ENCODE data around the gene IL18BP.
A peak's percentile ranks its signal among the peaks of the same experiment; 100 is the strongest.

The IL18BP gene

DNA sequence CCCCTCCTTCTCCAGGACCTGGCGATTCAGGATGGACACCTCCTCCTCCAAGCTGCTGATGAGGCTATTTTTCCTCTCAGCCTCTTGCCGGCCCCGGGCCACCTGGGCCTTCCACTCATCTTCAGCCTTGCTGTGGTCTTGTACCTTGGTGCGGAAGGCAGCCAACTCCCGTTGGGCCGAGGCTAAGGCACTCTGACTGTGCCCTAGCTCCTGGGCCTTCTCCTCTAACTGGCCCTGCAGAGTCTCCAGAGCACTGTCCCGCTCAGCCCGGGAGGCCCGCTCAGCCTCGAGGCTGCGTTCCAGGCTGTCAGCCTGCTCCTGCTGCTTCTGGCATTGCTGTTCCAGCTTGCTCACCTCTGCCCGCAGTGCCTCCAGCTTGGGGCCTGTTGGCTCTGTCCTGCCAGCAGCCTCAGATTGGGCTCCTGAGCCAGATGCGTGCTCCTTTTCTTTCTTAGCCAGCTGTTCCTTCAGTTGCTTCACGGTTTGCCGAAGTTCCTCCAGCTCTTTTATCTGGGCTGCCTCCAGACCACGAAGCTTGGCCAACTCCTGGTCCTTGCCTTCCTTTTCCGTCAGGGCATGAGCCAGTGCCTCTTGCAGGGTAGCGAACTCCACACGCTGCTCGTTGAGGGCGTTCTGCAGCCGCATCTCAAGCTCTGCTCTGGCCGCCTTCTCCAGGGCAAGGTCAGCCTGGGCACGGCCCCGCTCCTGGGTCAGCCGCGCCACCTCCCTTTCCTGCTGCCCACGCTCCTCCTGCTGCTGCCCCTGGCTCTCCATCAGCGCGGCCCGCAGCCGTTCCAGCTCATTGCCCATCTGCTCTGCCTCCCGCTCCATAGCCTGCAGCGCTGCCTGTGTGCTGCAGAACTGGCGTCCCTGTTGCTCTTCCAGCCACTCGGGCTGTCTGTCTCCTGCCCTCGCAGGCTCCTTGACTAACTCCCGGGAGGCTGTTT, 15.3 kb downstream of the IL18BP start:
- no peak for DNase-seq

GRCh38 chr11:72014761-72015320, 16.1 kb downstream of the IL18BP start:
- no peak for DNase-seq

GRCh38 chr11:72015511-72016061, 16.9 kb downstream of the IL18BP start:
- no peak for DNase-seq

DNA sequence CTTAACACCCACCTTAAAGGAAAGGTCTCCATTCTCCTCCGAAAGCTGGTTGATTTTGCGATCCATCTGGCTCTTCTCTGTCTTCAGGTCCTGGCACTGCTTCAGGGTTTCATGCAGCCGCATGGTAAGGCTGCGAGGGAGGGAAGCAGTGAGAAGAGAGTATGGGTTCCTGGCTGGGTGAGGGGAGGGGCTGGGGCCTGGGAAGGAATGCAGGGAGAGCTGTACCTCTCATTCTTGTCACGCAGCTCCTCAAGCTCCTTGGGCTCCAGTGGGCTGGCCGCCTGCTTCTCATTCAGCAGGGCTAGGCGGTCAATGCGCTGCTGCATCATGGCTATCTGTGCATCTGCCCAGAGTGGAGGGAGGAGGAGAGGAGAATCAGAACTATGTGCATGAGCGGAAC, 19.5 kb downstream of the IL18BP start:
- no peak for DNase-seq

GRCh38 chr11:72023335-72023734, 24.6 kb downstream of the IL18BP start:
- DNase-seq, result no peak

DNA sequence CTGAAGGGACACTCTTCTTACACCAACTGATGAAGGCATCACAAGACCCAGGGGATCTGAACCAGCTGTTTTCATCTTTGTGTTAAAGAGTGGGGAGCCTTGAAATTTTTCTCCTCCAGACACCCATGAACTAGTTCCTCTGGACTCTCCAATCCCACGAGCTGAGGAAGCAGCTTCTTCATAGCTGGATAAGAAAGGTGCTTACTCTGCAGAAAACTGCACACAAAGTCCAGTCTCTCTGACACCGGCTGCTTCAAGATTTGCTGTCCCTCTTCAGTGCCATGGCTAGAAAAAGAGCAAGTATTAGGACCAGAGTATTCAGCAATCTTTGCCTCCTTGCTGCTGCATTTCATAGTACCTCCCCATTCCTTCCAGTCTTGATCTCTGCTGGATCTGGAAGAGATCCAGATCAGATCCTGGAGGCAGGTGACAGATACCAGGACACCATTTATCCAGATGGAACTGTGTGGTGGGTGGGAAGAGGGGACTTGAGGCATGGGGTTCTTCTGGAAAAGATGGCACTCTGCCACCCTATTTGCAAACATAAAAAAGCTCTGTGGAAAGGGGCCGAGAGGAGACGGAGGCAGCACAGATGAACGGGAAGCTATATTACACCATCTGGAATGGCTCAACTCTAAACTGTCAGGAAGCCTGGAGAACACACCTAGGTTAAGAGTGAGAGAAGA, 25.5 kb downstream of the IL18BP start:
- no peak for DNase-seq

DNA sequence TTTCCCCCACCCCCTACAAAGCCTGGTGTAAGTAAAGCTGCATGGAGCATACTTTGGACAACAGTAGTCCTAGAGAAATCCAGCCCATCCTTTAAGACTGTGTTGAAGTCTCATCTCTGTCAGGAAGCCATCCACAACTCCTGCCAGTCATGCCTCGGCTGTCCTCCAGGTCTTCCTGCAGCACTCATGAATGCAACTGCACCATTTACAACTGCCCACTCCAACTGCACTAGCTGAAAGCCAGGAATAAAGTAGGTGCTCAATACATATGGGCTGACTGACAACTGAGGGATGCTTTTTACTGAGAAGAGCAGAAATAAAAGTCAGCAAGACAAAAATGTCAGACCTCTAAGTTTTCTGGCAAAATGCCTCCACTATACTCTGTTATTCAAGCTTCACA, 27.4 kb downstream of the IL18BP start:
- no peak for DNase-seq

GRCh38 chr11:72030472-72031045, 31.9 kb downstream of the IL18BP start:
- no peak for DNase-seq

GRCh38 chr11:72036687-72037086, 38.0 kb downstream of the IL18BP start:
- DNase-seq, result no peak

DNA sequence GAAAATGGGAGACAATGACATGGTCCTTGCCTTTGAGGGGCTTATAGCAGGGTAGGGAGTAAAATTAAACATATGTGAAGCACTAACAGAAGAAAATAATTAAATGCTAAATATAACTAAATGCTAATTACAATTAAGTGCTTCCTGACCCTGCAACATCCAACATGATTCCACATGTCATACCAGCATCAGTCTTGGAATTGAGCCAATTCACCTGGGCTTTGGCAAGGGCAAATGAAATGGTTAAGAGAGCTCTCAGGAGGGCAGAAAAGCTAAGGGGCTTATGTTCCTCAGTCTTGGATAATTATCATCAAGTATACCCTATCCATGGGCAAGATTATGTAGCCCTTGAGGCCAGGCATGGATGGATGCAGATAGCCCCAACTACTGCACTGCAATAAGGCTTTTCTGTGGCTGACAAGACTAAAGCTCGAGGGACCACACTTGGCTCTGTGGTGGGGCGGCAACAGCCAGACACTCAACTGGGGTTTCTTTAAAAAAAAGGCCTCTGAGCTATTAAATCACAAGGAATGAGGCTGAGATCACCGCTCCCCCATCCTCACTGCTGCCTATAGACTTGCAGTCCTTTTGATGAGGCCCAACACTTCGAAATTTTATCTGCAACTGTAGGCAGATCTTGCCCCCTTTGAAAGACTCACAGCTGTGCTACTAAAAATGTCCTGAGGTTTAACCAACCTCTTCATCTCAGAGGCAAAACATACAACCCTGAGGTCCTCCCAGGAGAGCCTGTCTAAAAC, 39.0 kb downstream of the IL18BP start:
- DNase-seq, result no peak

- DNase-seq, result no peak
These were observed 39.8 kb downstream of the IL18BP start for GRCh38 chr11:72038491-72038890.

DNA sequence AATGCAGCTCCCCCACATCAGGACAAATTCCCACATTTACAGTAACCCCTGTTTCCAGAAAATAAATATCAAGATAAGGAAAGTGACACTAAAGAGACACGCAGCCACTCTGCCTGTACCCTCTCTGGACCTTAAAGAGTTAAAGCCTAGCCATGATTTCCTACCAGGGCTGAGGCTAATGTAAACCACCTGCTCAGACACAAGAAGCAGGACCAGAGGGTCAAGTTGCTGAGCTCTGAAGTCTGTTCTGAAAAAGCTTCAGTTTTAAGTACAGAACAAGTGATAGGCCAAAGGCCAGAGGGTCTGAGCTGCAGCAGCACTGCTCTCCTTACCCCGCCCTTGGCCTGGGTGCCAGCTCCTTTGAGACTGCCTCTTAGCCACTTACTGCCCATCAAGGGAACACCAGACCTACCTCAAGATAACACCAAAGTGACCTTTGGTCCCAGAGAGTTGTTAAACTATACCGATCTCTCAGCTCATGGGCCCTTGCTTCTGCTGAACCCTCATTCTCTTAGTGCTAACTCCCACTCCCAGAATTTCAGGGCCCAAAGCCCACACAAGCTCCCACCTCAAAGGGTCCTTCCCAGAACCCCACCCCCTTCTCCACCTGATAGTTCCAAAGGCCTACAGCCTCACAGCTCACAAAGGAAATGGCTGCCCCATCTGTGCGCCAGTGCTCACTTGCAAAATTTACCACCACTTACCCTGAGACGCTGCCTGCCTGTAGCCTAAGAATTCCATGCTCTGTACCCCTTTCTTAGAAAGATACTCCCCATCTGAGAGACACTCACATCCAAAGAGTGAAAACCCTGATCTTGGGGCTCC, 40.5 kb downstream of the IL18BP start:
- DNase-seq, result no peak

- DNase-seq, result no peak
These were observed 41.2 kb downstream of the IL18BP start for GRCh38 chr11:72039856-72040401.

DNA sequence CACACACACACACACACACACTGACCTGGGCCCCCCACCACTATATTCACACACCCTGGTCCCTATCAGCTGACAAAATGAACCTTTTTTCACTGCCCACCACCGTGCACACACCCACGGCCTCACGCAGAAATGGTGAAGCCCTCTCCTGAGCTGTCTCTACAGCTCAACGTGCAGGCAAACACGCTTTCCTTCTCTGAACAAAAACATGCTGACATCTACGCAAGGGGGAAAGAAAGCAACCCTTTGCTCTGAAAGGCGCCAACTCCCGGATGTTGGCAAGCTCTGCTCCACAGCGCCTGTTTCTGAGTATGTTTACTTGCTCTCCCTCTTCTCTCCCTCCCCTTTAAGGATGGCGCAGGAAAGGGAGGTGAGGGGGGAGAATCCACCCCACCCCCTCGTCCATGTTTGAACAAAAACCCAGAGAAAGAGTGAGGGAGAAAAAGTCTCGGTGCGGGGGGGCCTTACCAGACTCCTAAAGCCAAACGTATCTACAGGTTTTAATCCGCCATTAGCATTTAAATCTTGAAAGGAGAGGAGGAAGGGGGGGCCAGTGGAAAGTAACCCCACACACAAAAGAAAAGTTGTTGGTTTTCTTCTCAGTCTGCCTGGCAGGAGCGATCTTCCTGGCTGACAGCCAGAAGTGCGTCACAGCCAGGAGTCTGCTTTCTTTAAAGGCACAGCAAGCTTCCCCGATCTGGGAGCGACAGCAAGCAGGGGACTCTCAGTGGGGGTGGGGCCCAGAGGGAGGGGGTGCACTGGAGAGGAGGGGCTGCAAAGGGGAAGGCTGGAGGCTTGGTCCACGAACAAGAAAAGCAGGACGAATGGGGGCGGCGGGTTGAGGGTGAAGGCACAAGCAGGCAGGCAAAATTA, 42.0 kb downstream of the IL18BP start:
- DNase-seq, result peak; percentile 64

DNA sequence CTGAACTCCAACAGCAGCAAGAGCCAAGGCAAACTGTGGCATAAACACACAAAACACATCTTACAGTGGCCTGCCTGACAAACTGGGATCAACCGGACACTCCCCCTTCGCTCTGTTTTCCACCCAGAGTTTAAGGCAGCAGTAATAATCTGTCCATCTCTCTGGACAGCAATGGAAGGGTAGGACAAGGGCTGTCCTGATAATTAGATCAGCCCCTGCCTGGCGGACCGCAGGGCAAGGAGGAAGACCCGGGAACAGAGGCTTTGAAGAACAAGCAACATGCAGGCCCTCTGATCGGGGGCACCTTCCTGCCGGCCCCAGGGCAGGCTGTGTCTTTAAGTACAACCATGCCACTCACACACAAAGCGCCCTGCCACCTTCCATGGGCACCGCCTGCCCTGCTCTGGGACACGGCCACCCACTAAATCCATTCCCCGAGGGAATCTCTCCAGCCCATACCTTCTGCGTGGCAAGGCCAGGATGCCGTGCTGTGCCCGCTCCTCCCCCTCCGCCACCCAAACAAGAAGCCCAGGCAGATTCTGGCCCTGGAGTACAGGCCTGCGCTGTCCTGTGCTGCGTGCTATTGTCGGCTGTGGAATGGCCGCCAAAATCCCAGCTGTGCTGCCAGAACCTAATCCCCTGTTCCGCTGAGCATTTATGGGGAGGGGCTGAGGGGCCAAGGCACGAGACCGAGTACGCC, 42.8 kb downstream of the IL18BP start:
- DNase-seq, result no peak

DNA sequence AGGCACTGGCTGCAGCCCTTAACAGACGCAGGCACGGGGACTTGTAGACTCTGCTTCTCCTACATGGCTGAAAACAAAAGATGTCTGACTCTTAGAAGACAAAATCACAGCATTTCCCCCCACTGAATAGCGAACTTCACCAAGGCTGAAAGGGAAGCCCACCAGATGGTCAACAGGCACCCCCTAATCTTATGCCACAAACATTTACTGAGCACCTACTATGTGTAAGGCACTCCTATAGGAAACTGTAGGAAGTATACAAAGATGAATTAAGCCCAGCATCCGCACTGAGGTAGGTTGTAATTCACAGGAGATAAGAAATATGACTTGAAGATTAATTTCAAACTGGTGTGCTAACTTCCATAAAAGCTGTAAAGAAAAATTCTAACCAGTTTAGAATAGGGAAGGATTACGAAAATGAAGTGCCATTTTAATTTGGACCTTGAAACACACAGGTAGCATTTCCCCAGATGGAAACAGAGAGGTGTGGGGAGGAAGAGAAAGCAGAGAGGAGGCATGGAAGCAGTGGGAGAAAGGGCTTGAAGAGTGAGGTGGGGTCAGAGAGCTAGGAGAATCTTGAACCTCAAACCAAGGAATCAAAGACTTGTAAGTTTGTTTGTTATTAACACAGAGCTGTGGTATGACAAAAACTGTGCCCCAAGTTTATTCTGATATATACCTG, 43.5 kb downstream of the IL18BP start:
- no peak for DNase-seq

- DNase-seq, result no peak
These were observed 47.1 kb downstream of the IL18BP start for GRCh38 chr11:72045849-72046248.

DNA sequence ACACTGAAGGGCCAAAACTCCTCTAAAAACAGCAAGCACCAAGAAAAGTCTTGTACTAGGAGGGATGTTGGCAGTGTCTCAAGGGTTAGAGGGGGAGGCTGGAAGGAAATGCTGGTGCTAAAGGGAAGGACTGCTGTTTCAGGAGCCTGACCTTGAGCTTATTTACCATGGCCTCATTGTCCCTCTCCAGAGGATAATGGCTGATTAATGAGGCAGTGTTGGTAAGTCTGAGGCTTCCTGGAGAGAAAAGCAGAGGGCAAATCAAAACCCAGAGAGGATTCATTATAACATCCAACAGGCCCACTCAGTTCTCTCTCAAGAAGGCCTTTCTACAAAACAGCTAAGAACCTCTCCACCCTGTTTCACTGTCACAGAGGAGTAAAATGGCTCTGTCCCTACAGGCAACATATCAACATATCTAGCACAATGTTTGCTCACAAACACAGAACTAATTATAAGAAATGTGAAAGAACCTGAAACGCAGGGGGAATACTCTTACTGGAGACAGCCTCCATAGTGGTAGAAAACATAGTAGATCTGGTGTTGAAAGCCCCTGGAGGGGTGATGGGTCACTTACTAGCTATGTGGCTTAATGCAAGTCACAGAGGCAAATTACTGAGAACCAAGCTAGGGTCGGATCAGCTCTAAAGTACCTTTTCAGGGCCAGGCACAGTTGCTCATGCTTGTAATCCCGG, 50.2 kb downstream of the IL18BP start:
- DNase-seq, result no peak
